NK-92 (cell line): ENCODE data around the gene PSD2.

Source experiments
- DNase-seq: peaks from one replicate; lab custom pipeline; 2025; ENCODE audit not compliant: unreplicated experiment; lab: John Stamatoyannopoulos, UW

PSD2 gene

GRCh38 chr5:139795074-139796001 lies at the start of gene PSD2:
Gene PSD2, plus strand, starts transcription at chr5:139795808. Its CDS starts 13,633 bp downstream, at chr5:139809441.
- DNase-seq: no peak

GRCh38 chr5:139746691-139747582 lies 48.7 kb upstream of the PSD2 start:
- DNase-seq: no peak

- DNase-seq: no peak
Observed at GRCh38 chr5:139747583-139748504, 47.8 kb upstream of the PSD2 start.

GRCh38 chr5:139748505-139748826 lies 47.1 kb upstream of the PSD2 start:
- DNase-seq: no peak

- no peak for DNase-seq
Observed at GRCh38 chr5:139749242-139749641, 46.4 kb upstream of the PSD2 start.

GRCh38 chr5:139751236-139751635 lies 44.4 kb upstream of the PSD2 start:
- no peak for DNase-seq

- no peak for DNase-seq
Observed at GRCh38 chr5:139752506-139753473, 42.8 kb upstream of the PSD2 start.

- no peak for DNase-seq
Observed at GRCh38 chr5:139755892-139756671, 39.5 kb upstream of the PSD2 start.

GRCh38 chr5:139756971-139757370 lies 38.6 kb upstream of the PSD2 start:
- no peak for DNase-seq

GRCh38 chr5:139757727-139758509 lies 37.7 kb upstream of the PSD2 start:
- DNase-seq: no peak

- no peak for DNase-seq
Observed at GRCh38 chr5:139758510-139759075, 37.0 kb upstream of the PSD2 start.

GRCh38 chr5:139759219-139759721 lies 36.3 kb upstream of the PSD2 start:
- no peak for DNase-seq

GRCh38 chr5:139760066-139761056 lies 35.2 kb upstream of the PSD2 start:
- DNase-seq: no peak

GRCh38 chr5:139761057-139761450 lies 34.6 kb upstream of the PSD2 start:
- DNase-seq: no peak

GRCh38 chr5:139761501-139761900 lies 34.1 kb upstream of the PSD2 start:
- DNase-seq: no peak

GRCh38 chr5:139762615-139763170 lies 32.9 kb upstream of the PSD2 start:
- DNase-seq: no peak
